HEK293 (cell line): ENCODE results near the gene CDCA7.
"Not testable (repeated sequence)": the region's sequence is repeated elsewhere in the genome, so short reads cannot be mapped to it uniquely, and the experiment has no call there.

Source experiments
- CTCF ChIA-PET: fragments of 350-600 bp; formaldehyde crosslinking; extraction: SDS; loops from one replicate; lab custom pipeline; 2021; ENCODE audit warnings: antibody characterized with exemption; lab: Yijun Ruan, JAX
- POLR2A ChIA-PET: fragments of 300-600 bp; formaldehyde crosslinking; extraction: SDS; loops from one replicate; lab custom pipeline; 2020; ENCODE audit warnings: antibody characterized with exemption, inconsistent platforms; lab: Yijun Ruan, JAX
- H3K27ac ChIP-seq: fragments of 200-500 bp; sonication (Bioruptor generic); 2 replicates; pipeline ENCODE4 v1.5.1; 2014; ENCODE audit warnings: low read depth, low read length, control low read depth, inconsistent platforms; ENCODE audit errors: extremely low read depth
- H3K36me3 ChIP-seq, 2 experiments: fragments of 200-500 bp in 1 of 2; sonication (Bioruptor generic) in 1 of 2; 1 replicate in 1 of 2; 2 replicates in 1 of 2; pipeline ENCODE4 v1.5.1; 2014 to 2017; ENCODE audit warnings: inconsistent platforms in 2 of 2, low read length in 2 of 2; ENCODE audit not compliant: control insufficient read depth in 2 of 2, insufficient read depth in 1 of 2
- H3K4me1 ChIP-seq: fragments of 200-500 bp; sonication (Bioruptor generic); 2 replicates; pipeline ENCODE4 v1.5.1; 2014; ENCODE audit warnings: mild to moderate bottlenecking, low read length, inconsistent platforms; ENCODE audit not compliant: control insufficient read depth, insufficient read depth
- H3K4me3 ChIP-seq: 2 replicates; pipeline ENCODE4 v1.5.1; 2011; ENCODE audit warnings: low read depth, mild to moderate bottlenecking, control low read depth, low read length, moderate library complexity
- H3K9me3 ChIP-seq: fragments of 200-500 bp; sonication (Bioruptor generic); 2 replicates; pipeline ENCODE4 v1.5.1; 2014; ENCODE audit warnings: low read depth, low read length, inconsistent platforms; ENCODE audit not compliant: control insufficient read depth, insufficient read depth
- HOXA7 ChIP-seq: sonication (generic); formaldehyde crosslinking; IDR thresholded peaks from 2 replicates; pipeline ENCODE4 v1.8.1; 2022; ENCODE audit warnings: missing genetic modification reagents, borderline replicate concordance
- KLF8 ChIP-seq: fragments of 450-650 bp; formaldehyde crosslinking; IDR thresholded peaks from 2 replicates; pipeline ENCODE4 v1.5.1; 2016; ENCODE audit warnings: missing biosample characterization, missing genetic modification characterization
- OSR2 ChIP-seq: fragments of 450-650 bp; formaldehyde crosslinking; IDR thresholded peaks from 2 replicates; pipeline ENCODE4 v1.5.1; 2016; ENCODE audit warnings: missing biosample characterization, missing genetic modification characterization
- PATZ1 ChIP-seq: fragments of 450-650 bp; formaldehyde crosslinking; IDR thresholded peaks from 2 replicates; pipeline ENCODE4 v1.5.1; 2016; ENCODE audit warnings: missing biosample characterization, missing genetic modification characterization
- SP3 ChIP-seq: fragments of 450-650 bp; formaldehyde crosslinking; IDR thresholded peaks from 2 replicates; pipeline ENCODE4 v1.5.1; 2016; ENCODE audit warnings: missing biosample characterization, missing genetic modification characterization
- TRIM28 ChIP-seq: IDR thresholded peaks from 2 replicates; pipeline ENCODE4 v1.6.1; 2011; ENCODE audit warnings: low read length, control low read depth, borderline replicate concordance
- YY2 ChIP-seq: fragments of 450-650 bp; formaldehyde crosslinking; IDR thresholded peaks from 2 replicates; pipeline ENCODE4 v1.5.1; 2016; ENCODE audit warnings: missing biosample characterization, missing genetic modification characterization
- ZBTB48 ChIP-seq: fragments of 450-650 bp; formaldehyde crosslinking; IDR thresholded peaks from 2 replicates; pipeline ENCODE4 v1.5.1; 2016; ENCODE audit warnings: missing biosample characterization, missing genetic modification characterization
- ZBTB7A ChIP-seq: fragments of 450-650 bp; formaldehyde crosslinking; IDR thresholded peaks from 2 replicates; pipeline ENCODE4 v1.5.1; 2016; ENCODE audit warnings: low read depth, missing biosample characterization, missing genetic modification characterization
- ZFHX2 ChIP-seq: fragments of 450-650 bp; formaldehyde crosslinking; conservative IDR thresholded peaks from 2 replicates; pipeline ENCODE4 v1.5.1; 2016; ENCODE audit warnings: missing biosample characterization, missing genetic modification characterization
- ZFP41 ChIP-seq: fragments of 450-650 bp; formaldehyde crosslinking; IDR thresholded peaks from 2 replicates; pipeline ENCODE4 v1.5.1; 2016; ENCODE audit warnings: missing biosample characterization, missing genetic modification characterization, borderline replicate concordance
- ZNF138 ChIP-seq: fragments of 450-650 bp; formaldehyde crosslinking; IDR thresholded peaks from 2 replicates; pipeline ENCODE4 v1.5.1; 2016; ENCODE audit warnings: missing biosample characterization, missing genetic modification characterization, borderline replicate concordance
- ZNF146 ChIP-seq: fragments of 450-650 bp; formaldehyde crosslinking; IDR thresholded peaks from 2 replicates; pipeline ENCODE4 v1.5.1; 2016; ENCODE audit warnings: missing biosample characterization, missing genetic modification characterization
- ZNF324 ChIP-seq: fragments of 450-650 bp; formaldehyde crosslinking; IDR thresholded peaks from 2 replicates; pipeline ENCODE4 v1.5.1; 2016; ENCODE audit warnings: missing biosample characterization, missing genetic modification characterization
- ZNF366 ChIP-seq: fragments of 450-650 bp; formaldehyde crosslinking; conservative IDR thresholded peaks from 2 replicates; pipeline ENCODE4 v1.5.1; 2016; ENCODE audit warnings: missing biosample characterization, missing genetic modification characterization
- ZNF398 ChIP-seq: fragments of 450-650 bp; formaldehyde crosslinking; IDR thresholded peaks from 2 replicates; pipeline ENCODE4 v1.5.1; 2017; ENCODE audit warnings: missing biosample characterization, missing genetic modification characterization
- ZNF404 ChIP-seq: fragments of 450-650 bp; formaldehyde crosslinking; IDR thresholded peaks from 2 replicates; pipeline ENCODE4 v1.5.1; 2017; ENCODE audit warnings: missing biosample characterization, missing genetic modification characterization
- ZNF600 ChIP-seq: fragments of 450-650 bp; formaldehyde crosslinking; IDR thresholded peaks from 2 replicates; pipeline ENCODE4 v1.5.1; 2016; ENCODE audit warnings: missing biosample characterization, missing genetic modification characterization
- ZNF629 ChIP-seq: fragments of 450-650 bp; formaldehyde crosslinking; IDR thresholded peaks from 2 replicates; pipeline ENCODE4 v1.5.1; 2017; ENCODE audit warnings: missing biosample characterization, missing genetic modification characterization
- ZNF677 ChIP-seq: fragments of 450-650 bp; IDR thresholded peaks from 2 replicates; pipeline ENCODE4 v1.5.0; 2018; ENCODE audit warnings: missing biosample characterization, mild to moderate bottlenecking, missing genetic modification characterization, moderate library complexity
- ZNF701 ChIP-seq: fragments of 450-650 bp; formaldehyde crosslinking; IDR thresholded peaks from 2 replicates; pipeline ENCODE4 v1.5.1; 2016; ENCODE audit warnings: missing biosample characterization, missing genetic modification characterization
- ZNF785 ChIP-seq: fragments of 450-650 bp; formaldehyde crosslinking; IDR thresholded peaks from 2 replicates; pipeline ENCODE4 v1.5.1; 2016; ENCODE audit warnings: missing biosample characterization, missing genetic modification characterization
- ZSCAN16 ChIP-seq: fragments of 450-650 bp; formaldehyde crosslinking; IDR thresholded peaks from 2 replicates; pipeline ENCODE4 v1.5.1; 2016; ENCODE audit warnings: missing biosample characterization, missing genetic modification characterization
- ZSCAN4 ChIP-seq: fragments of 450-650 bp; formaldehyde crosslinking; IDR thresholded peaks from 2 replicates; pipeline ENCODE4 v1.5.1; 2017; ENCODE audit warnings: missing biosample characterization, missing genetic modification characterization

CDCA7 gene

GRCh38 chr2:173307293-173307692 lies 47.4 kb upstream of the CDCA7 start (continued):
- TF ChIP-seq ZFHX2 (tag by site-specific recombination), result no peak
- no peak for TF ChIP-seq ZSCAN16
- no peak for TF ChIP-seq ZFP41
- TF ChIP-seq PATZ1 (tag by site-specific recombination), result no peak
- TF ChIP-seq TRIM28, result no peak
- no peak for TF ChIP-seq HOXA7

GRCh38 chr2:173309370-173309769 lies 45.3 kb upstream of the CDCA7 start:
- H3K9me3 ChIP-seq, H3K4me3 ChIP-seq, POLR2A ChIA-PET, H3K4me1 ChIP-seq, H3K36me3 ChIP-seq, CTCF ChIA-PET, H3K27ac ChIP-seq: not testable (repeated sequence)

- Histone ChIP-seq H3K4me1 (no peaks in the 10 kb centered on the region), H3K4me3 (no peak overlapping the region), H3K9me3 (no peaks in the 10 kb centered on the region), H3K36me3 (no peaks in the 10 kb centered on the region), H3K27ac (no peak overlapping the region)
- ChIA-PET POLR2A (no interaction called here), CTCF (interaction anchor here (0.7 kb wide), 1 partner anchor 1099 kb away, joined by 3 read pairs; no protein-coding TSS in a partner anchor)
- TF ChIP-seq ZNF785 (tag by site-specific recombination) (no peak), ZNF600 (tag by site-specific recombination) (no peak), ZNF324 (tag by site-specific recombination) (no peak), KLF8 (tag by site-specific recombination) (no peak), ZNF138 (tag by site-specific recombination) (no peak), ZNF677 (tag by site-specific recombination) (no peak), ZNF146 (tag by site-specific recombination) (no peak), ZNF398 (tag by site-specific recombination) (no peak), YY2 (tag by site-specific recombination) (no peak), ZNF366 (no peak), ZSCAN4 (tag by site-specific recombination) (no peak), ZBTB7A (tag by site-specific recombination) (no peak), ZNF629 (tag by site-specific recombination) (no peak), SP3 (no peak), ZNF404 (no peak), ZNF701 (no peak), OSR2 (tag by site-specific recombination) (no peak), ZBTB48 (tag by site-specific recombination) (no peak)
Measured at GRCh38 chr2:173311844-173312606, 42.6 kb upstream of the CDCA7 start.
